Measurements from ENCODE around the gene EPSTI1.
A peak's percentile ranks its signal among the peaks of the same experiment; 100 is the strongest.
"Not testable (repeated sequence)": the region's sequence is repeated elsewhere in the genome, so short reads cannot be mapped to it uniquely, and the experiment has no call there.

EPSTI1 gene

DNA sequence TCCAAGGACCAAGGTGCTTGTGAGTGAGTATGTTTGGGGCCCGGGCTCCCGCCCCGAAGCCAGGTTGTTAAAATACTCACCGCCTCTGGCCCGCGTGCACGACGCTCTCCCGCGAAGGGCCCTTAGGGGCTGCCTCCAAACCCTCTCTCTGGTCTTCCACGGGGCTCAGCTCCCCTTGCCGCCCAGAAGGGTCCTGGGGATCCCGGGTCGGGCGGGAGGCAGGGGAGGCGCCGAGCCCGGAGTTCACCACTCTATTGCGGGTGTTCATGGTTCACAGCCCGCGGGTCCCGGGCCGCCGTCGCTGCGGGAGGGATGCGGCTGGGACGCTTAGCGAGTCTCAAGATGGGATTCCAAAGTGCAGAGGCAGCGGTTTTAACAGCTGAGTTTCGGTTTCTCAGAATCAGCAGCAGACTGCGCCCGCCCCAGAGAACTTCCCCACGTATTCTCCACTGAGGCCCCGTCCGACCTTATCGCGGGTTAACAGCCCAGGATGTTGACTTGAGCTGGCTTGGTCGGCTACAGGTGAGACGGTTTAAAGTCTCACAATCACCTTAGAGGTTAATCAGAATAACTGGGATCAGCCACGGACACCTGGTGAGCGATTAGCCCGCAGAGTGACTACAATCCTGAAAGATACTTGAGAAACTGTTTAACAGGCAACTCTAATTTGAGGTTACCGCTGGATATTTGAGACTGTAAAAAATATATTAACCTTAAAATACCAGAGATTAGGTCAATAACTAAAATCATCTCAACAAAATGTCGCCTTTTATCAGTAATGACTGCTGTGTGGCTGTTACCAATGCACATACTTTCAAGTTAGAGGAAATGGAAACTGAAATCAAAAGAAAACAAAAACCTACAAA is at the start of gene EPSTI1:
TSS of gene EPSTI1 (minus strand) at position 344 of the 866 bp plus-strand sequence. CDS start at position 268, 76 bp downstream.
- DNase-seq, result peak in 38 of 51 donors; percentile 2 to 71 (median 16)

- DNase-seq, result no peak
These were observed 49.4 kb upstream of the EPSTI1 start for GRCh38 chr13:43041369-43041921.

DNA sequence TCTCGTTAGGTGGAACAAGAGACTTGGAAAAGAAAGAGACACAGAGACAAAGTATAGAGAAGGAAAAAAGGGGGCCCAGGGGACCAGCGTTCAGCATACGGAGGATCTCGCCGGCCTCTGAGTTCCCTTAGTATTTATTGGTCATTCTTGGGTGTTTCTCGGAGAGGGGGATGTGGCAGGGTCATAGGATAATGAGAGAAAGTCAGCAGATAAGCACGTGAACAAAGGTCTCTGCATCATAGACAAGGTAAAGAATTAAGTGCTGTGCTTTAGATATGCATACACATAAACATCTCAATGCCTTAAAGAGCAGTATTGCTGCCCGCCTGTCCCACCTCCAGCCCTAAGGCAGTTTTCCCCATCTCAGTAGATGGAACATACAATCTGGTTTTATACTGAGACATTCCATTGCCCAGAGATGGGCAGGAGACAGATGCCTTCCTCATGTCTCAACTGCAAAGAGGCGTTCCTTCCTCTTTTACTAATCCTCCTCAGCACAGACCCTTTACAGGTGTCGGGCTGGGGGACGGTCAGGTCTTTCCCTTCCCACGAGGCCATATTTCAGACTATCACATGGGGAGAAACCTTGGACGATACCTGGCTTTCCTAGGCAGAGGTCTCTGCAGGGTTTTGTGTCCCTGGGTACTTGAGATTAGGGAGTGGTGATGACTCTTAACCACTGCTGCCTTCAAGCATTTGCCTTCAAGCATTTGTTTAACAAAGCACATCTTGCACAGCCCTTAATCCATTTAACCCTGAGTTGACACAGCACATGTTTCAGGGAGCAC is 48.7 kb upstream of the EPSTI1 start:
- DNase-seq, result not testable (repeated sequence)

DNA sequence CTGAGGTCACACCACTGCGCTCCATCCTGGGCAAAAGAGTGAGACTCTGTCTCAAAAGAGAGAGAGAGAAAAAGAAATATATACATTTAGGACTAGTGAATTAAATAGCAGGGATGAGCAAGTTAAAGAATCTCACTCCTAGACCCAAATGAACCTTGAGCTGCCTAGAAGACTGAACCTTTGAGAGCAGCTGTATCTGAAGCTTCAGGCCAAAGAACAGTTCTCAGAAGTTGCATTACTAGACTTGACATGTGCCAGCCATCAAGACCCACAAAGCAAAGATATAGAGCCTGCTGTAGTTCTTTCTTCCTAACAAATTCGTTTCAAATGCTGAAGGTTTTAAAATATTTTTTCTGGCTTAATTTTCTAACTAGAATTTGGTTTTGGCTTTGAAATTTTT is 47.9 kb upstream of the EPSTI1 start:
- DNase-seq, result no peak

GRCh38 chr13:43036351-43037250 is 44.6 kb upstream of the EPSTI1 start:
- DNase-seq, result peak in 24 of 51 donors; percentile 4 to 60 (median 40)

- DNase-seq, result no peak
These were observed 41.0 kb upstream of the EPSTI1 start for GRCh38 chr13:43033038-43033437.

DNA sequence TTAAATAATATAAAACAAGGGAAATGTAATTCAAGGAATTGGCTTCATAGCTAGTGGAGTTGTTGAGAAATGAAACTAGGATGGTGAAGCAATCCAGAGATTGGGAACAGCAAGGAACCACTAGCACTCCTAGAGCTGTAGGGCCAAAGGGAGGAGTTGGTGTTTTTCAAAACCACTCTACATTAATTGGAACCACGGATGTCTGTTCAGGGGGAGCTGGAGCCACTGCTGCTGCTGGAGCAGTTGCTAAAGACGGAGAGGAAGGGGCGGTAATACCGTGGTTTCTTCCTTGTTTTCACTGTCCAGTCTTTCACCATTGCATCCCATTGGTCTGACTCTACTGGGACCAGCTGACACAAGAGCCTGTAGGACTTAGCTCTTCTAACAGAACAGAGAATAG is 39.8 kb upstream of the EPSTI1 start:
- DNase-seq, result no peak

GRCh38 chr13:43030548-43030947 is 38.5 kb upstream of the EPSTI1 start:
- DNase-seq, result no peak

GRCh38 chr13:43026262-43026661 is 34.2 kb upstream of the EPSTI1 start:
- DNase-seq, result no peak

- peak in 50 of 51 donors; percentile 42 to 87 (median 70) for DNase-seq
These were observed 31.4 kb upstream of the EPSTI1 start, which contains the start of gene DNAJC15 for GRCh38 chr13:43023289-43023963. DNAJC15 (plus strand) TSS chr13:43023586; CDS start chr13:43023627, 41 bp downstream.

DNA sequence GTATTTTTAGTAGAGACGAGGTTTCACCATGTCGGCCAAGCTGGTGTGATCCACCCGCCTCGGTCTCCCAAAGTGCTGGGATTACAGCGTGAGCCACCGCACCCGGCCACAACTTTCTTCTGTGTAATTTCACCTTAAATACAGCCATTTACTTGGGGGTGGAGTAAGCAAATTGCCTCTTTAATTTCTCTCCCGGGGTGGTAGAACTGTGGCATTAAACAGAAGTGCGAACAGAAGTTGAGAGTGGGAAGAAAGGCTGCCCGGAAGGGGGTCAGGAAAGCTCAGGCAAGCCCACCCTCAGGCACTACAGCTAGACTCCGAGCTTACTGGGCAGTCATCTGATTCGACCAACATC is 30.9 kb upstream of the EPSTI1 start:
- DNase-seq, result peak in 3 of 51 donors; percentile 23 to 49 (median 41)

DNA sequence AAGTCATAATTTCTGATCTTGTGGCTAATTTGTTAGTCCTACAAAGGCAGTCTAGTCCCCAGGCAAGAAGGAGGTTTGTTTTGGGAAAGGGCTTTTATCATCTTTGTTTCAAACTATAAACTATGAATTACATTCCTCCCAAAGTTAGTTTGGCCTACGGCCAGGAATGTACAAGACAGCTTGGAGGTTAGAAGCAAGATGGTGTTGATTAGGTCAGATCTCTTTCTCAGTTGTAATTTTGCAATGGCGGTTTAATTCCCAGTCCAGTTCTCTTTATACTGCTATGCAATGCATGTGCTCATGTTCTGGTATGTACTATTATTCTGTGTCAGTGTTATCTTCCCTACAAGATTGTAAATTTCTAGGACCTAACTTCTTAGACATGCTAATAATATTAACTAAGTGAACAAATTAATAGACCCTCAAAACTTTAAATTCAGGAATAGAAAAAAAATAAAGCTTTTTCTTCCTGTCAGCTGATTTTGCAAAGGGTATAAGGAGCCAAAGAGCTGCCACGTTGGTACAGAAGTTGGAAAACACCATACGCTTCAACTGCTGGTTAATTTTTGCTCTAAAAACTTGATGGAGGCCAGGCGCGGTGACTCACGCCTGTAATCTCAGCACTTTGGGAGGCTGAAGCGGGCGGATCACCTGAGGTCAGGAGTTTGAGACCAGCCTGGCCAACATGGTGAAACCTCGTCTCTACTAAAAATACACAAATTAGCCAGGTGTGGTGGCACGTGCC is 30.1 kb upstream of the EPSTI1 start:
- no peak for DNase-seq

- no peak for DNase-seq
These were observed 28.8 kb upstream of the EPSTI1 start for GRCh38 chr13:43020794-43021193.

DNA sequence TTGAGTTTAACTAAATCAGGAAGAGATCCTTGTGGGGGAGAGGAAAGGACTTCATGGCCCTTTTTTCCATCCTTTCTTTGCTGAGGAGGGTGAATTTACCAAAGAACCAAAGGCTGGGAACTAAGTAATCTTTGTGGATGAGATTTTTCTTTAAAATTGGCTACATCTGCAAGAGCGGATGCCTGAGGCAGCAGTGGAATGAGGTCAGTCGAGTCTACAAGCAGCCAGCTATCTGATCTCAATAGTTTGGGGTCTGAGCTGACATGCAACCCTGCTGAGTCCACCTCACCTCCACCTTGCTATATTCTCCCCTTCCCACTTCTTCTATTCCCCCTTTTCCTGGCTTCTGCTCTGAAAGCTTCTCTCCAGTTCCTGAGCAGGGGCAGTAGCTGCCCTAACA is 27.8 kb upstream of the EPSTI1 start:
- no peak for DNase-seq

DNA sequence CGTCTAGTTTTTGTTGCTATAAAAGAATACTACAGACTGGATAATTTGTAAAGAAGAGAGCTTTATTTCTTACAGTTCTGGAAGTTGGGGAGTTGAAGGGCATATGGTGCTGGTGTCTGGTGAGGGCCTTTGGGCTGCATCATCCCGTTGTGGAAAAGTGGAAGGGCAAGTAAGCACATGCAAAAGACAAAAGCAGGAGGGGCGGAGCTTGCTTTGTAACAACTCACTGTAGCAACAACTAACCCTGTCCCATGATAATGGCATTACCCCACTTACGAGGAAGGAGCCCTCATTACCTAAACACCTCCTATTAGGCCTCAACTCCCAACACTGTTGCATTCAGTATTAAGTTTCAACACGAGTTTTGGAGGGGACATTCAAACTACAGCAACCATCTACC is 24.2 kb upstream of the EPSTI1 start:
- no peak for DNase-seq

- no peak for DNase-seq
These were observed 22.1 kb upstream of the EPSTI1 start for GRCh38 chr13:43014162-43014561.

GRCh38 chr13:43009506-43009905 is 17.5 kb upstream of the EPSTI1 start:
- no peak for DNase-seq

DNA sequence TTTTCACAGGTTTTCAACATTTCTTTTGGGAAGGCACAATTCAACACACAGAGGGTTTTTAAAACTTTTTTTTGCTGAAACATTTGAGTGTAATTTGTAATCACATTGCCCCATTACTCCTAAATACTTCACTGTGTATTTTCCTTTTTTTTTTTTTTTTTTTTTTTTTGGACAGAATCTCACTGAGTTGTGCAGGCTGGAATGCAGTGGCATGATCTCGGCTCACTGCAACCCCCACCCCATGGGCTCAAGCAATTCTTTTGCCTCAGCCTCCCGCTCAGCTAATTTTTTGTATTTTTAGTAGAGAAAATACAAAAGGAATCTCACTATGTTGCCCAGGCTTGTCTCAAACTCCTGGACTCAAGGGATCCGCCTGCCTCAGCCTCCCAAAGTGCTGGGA is 16.6 kb upstream of the EPSTI1 start:
- DNase-seq, result no peak

DNA sequence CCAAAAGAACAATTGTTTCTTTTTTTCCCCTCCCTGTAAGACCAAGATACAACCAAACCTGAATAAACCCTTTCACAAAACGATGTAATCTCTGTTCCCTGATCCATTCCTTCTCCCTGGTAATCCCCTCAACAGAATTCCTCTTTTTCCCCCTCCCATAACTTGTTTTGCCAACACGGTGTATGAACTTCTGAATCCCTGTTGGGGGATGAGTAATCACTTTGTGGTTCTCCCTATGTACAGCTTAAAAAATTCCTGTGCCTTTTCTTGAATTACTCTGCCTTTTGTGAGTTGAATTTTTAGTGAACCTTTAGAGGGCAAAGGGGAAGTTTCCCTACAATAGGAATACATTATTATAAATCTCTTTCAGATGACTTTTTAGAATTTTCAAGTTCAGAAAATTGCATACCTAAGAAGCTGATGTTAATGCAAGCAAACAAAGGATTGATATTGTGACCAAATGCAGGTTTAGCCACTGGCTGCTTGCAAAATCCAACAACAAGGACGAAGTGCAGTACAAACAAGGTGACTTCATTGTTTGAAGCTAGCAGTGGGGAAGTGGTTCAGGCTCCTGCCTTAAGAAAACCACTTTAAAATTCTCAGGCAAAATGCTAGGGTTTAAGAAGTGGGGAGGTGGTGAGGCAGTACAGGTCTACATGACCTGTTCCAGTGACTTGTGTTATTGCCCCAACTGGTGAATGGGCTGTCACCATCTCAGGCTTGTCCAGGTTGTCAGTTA is 15.0 kb upstream of the EPSTI1 start:
- no peak for DNase-seq
